Epidermal melanocyte (primary cell): Measurements from ENCODE around the gene RBBP4.
"Not testable (repeated sequence)": the region's sequence is repeated elsewhere in the genome, so short reads cannot be mapped to it uniquely, and the experiment has no call there.

ENCODE experiments used
- DNase-seq: peaks from one replicate; pipeline ENCODE4 v3.0.0; 2011; ENCODE audit warnings: low spot score; ENCODE audit not compliant: insufficient read length

The RBBP4 gene

GRCh38 chr1:32693455-32694174, 42.6 kb downstream of the RBBP4 start:
- peak; percentile 50 for DNase-seq

- DNase-seq = no peak
Observed at GRCh38 chr1:32695098-32695904, 44.3 kb downstream of the RBBP4 start.

- DNase-seq = no peak
Observed at GRCh38 chr1:32696041-32696440, 45.0 kb downstream of the RBBP4 start.

GRCh38 chr1:32696996-32697395, 46.0 kb downstream of the RBBP4 start:
- not testable (repeated sequence) for DNase-seq

- no peak for DNase-seq
Observed at GRCh38 chr1:32701421-32701911, 50.5 kb downstream of the RBBP4 start.

GRCh38 chr1:32701951-32702598, 51.1 kb downstream of the RBBP4 start:
- no peak for DNase-seq

GRCh38 chr1:32702599-32703478, 51.8 kb downstream of the RBBP4 start, which contains the start of gene SYNC:
SYNC (minus strand) TSS chr1:32702770; CDS start chr1:32702660, 110 bp downstream.
- DNase-seq = peak; percentile 48

- peak; percentile 82 for DNase-seq
Observed at GRCh38 chr1:32703479-32704291, 52.7 kb downstream of the RBBP4 start.

GRCh38 chr1:32705516-32705915, 54.5 kb downstream of the RBBP4 start:
- DNase-seq = no peak

GRCh38 chr1:32706491-32706890, 55.5 kb downstream of the RBBP4 start:
- DNase-seq = no peak

- no peak for DNase-seq
Observed at GRCh38 chr1:32709075-32709474, 58.1 kb downstream of the RBBP4 start.

GRCh38 chr1:32709476-32709875, 58.5 kb downstream of the RBBP4 start:
- no peak for DNase-seq

GRCh38 chr1:32711221-32711620, 60.2 kb downstream of the RBBP4 start:
- not testable (repeated sequence) for DNase-seq

- no peak for DNase-seq
Observed at GRCh38 chr1:32713081-32713480, 62.1 kb downstream of the RBBP4 start.

- DNase-seq = no peak
Observed at GRCh38 chr1:32714277-32714676, 63.3 kb downstream of the RBBP4 start.

- no peak for DNase-seq
Observed at GRCh38 chr1:32715901-32716311, 64.9 kb downstream of the RBBP4 start.

- no peak for DNase-seq
Observed at GRCh38 chr1:32716312-32717148, 65.5 kb downstream of the RBBP4 start.

- no peak for DNase-seq
Observed at GRCh38 chr1:32717503-32717902, 66.5 kb downstream of the RBBP4 start.

GRCh38 chr1:32718036-32718435, 67.0 kb downstream of the RBBP4 start:
- DNase-seq = no peak
